ENCODE results near the gene MTX1. TPM values are rescaled to one million over a fixed set of nuclear protein-coding genes. Genes with fewer than 3 reads are reported as not detected.

Gene MTX1
- total and polyA plus RNA-seq, 9 donors: 15.6 to 35.4 (median 27.7) TPM

- TF ChIP-seq POLR2A (IDR thresholded peaks at IDR 0.05) (no peak), CTCF (IDR thresholded peaks at IDR 0.05) (no peak), EP300 (IDR thresholded peaks at IDR 0.05) (no peak)
- peaks cover 6% of the 10 kb centered on the region for H3K4me1 ChIP-seq (ENCODE audit: insufficient read depth)
- H3K9me3 ChIP-seq: no peaks in the 10 kb centered on the region
- no peaks in the 10 kb centered on the region for H3K36me3 ChIP-seq
- H3K27ac ChIP-seq: peak overlapping the region; percentile 56 to 80
- H3K4me3 ChIP-seq: peak overlapping the region; percentile 95
- intact Hi-C loops (cut with DNase I): loop anchor here in 2 of 4 donors (5.0 to 10.0 kb wide), 3 partner anchors 35 to 423 kb away; partner anchors contain the start of genes RUSC1 (in 1 of the 2) and SLC50A1 (in 1 of the 2)
- peak in 1 of 5 donors; percentile 11 for DNase-seq
- H3K27me3 ChIP-seq: no peaks in the 10 kb centered on the region
- 29 to 38% (median 30%) methylated on average over 8 of the region's 8 CpGs for WGBS, 3 donors
Measured at GRCh38 chr1:155171836-155172731, 36.4 kb upstream of the MTX1 start.

- Histone ChIP-seq H3K4me3 (peak within 1 kb of the TSS; percentile 95), H3K4me1 (ENCODE audit: insufficient read depth) (no peaks in the 10 kb centered on the region), H3K27me3 (no peaks in the 10 kb centered on the region), H3K27ac (peak within 1 kb of the TSS; percentile 56 to 80), H3K9me3 (no peaks in the 10 kb centered on the region), H3K36me3 (no peaks in the 10 kb centered on the region)
- DNase-seq: peak; percentile 94 to 96 (median 96)
- intact Hi-C loops (cut with DNase I): loop anchor here in 2 of 4 donors (5.0 to 10.0 kb wide), 3 partner anchors 36 to 422 kb away; partner anchors contain the start of genes RUSC1 (in 1 of the 2) and SLC50A1 (in 1 of the 2)
- WGBS, 3 donors: 0 to 1% (median 1%) methylated on average over 49 to 57 of the region's 57 CpGs
- TF ChIP-seq EP300 (IDR thresholded peaks at IDR 0.05) (no peak), CTCF (IDR thresholded peaks at IDR 0.05) (peak; percentile 92 to 98 (median 96)), POLR2A (IDR thresholded peaks at IDR 0.05) (peak; percentile 72)
Measured at GRCh38 chr1:155172732-155173477, 35.6 kb upstream of the MTX1 start, which contains the start of gene KRTCAP2. KRTCAP2 (minus strand) TSS chr1:155173304; CDS start chr1:155173224, 80 bp downstream.

- DNase-seq: peak in 2 of 5 donors; percentile 51 to 53
- intact Hi-C loops (cut with DNase I): loop anchor here in 2 of 4 donors (5.0 to 10.0 kb wide), 3 partner anchors 36 to 421 kb away; partner anchors contain the start of genes RUSC1 (in 1 of the 2) and SLC50A1 (in 1 of the 2)
Measured at GRCh38 chr1:155173478-155174323, 34.8 kb upstream of the MTX1 start, which contains the start of gene TRIM46. TRIM46 (plus strand) TSS chr1:155173849; CDS start chr1:155173967, 118 bp downstream.

More at GRCh38 chr1:155173478-155174323, 34.8 kb upstream of the MTX1 start, which contains the start of gene TRIM46:
- Histone ChIP-seq H3K27ac (peak within 1 kb of the TSS; percentile 56 to 80), H3K4me3 (peak within 1 kb of the TSS; percentile 95), H3K36me3 (no peaks in the 10 kb centered on the region), H3K4me1 (ENCODE audit: insufficient read depth) (no peaks in the 10 kb centered on the region), H3K27me3 (no peaks in the 10 kb centered on the region), H3K9me3 (no peaks in the 10 kb centered on the region)
- 1 to 3% (median 2%) methylated on average over 38 of the region's 38 CpGs for WGBS, 3 donors
- no peak for TF ChIP-seq POLR2A (IDR thresholded peaks at IDR 0.05)
- peak in 1 of 3 donors; percentile 4 for TF ChIP-seq CTCF (IDR thresholded peaks at IDR 0.05)

Data from ovary (tissue), 9 donors.